ENCODE measurements around the gene FGF12. TPM values are rescaled to one million over a fixed set of nuclear protein-coding genes. Genes with fewer than 3 reads are reported as not detected.

Gene FGF12
- total RNA-seq, 1 experiment from 2014 or later = 0.07 TPM

GRCh38 chr3:192212979-192213378, 514.4 kb downstream of the FGF12 start:
- DNase-seq (ENCODE audit: low read depth, low spot score) = no peak
- RAD21 ChIA-PET (ENCODE audit: low non-redundant PET in 1 of 2, low total read pairs in 2 of 2, uncharacterized antibody in 2 of 2, unreplicated experiment in 2 of 2) = no interaction called here

More at GRCh38 chr3:192212979-192213378, 514.4 kb downstream of the FGF12 start:
- no peaks in the 10 kb centered on the region for H4K20me1 ChIP-seq (ENCODE audit: insufficient read depth)
- POLR2A ChIA-PET = no interaction called here
- no peak for ATAC-seq
- no peak overlapping the region for H3K4me2 ChIP-seq (ENCODE audit: low read length)
- CTCF ChIA-PET = no interaction called here
- no peak overlapping the region for H3K9ac ChIP-seq (ENCODE audit: low read length)
- TF ChIP-seq CEBPB (IDR thresholded peaks at IDR 0.05; ENCODE audit: low read depth) (no peak), POLR2A (IDR thresholded peaks at IDR 0.05; ENCODE audit: borderline replicate concordance, extremely low read depth, insufficient read depth, insufficient read length) (no peak), POLR2AphosphoS5 (IDR thresholded peaks at IDR 0.05; ENCODE audit: low read depth, low read length) (no peak), ELF1 (IDR thresholded peaks at IDR 0.05; ENCODE audit: borderline replicate concordance, low read depth) (no peak), SIN3A (IDR thresholded peaks at IDR 0.05; ENCODE audit: low read depth) (no peak), JUND (IDR thresholded peaks at IDR 0.05) (no peak), EGR1 (IDR thresholded peaks at IDR 0.05; ENCODE audit: low read depth) (no peak), RAD21 (IDR thresholded peaks at IDR 0.05; ENCODE audit: low read depth) (no peak), ZNF274 (IDR thresholded peaks at IDR 0.05; ENCODE audit: low read depth, low read length) (no peak), EZH2 (IDR thresholded peaks at IDR 0.05) (no peak), FOSL1 (IDR thresholded peaks at IDR 0.05; ENCODE audit: low read depth) (no peak), ZFX (IDR thresholded peaks at IDR 0.05) (no peak), MAX (IDR thresholded peaks at IDR 0.05) (no peak)
- TF ChIP-seq, protein P1, sequence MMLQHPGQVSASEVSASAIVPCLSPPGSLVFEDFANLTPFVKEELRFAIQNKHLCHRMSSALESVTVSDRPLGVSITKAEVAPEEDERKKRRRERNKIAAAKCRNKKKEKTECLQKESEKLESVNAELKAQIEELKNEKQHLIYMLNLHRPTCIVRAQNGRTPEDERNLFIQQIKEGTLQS (IDR thresholded peaks at IDR 0.05) = no peak
- TF ChIP-seq, protein P2, sequence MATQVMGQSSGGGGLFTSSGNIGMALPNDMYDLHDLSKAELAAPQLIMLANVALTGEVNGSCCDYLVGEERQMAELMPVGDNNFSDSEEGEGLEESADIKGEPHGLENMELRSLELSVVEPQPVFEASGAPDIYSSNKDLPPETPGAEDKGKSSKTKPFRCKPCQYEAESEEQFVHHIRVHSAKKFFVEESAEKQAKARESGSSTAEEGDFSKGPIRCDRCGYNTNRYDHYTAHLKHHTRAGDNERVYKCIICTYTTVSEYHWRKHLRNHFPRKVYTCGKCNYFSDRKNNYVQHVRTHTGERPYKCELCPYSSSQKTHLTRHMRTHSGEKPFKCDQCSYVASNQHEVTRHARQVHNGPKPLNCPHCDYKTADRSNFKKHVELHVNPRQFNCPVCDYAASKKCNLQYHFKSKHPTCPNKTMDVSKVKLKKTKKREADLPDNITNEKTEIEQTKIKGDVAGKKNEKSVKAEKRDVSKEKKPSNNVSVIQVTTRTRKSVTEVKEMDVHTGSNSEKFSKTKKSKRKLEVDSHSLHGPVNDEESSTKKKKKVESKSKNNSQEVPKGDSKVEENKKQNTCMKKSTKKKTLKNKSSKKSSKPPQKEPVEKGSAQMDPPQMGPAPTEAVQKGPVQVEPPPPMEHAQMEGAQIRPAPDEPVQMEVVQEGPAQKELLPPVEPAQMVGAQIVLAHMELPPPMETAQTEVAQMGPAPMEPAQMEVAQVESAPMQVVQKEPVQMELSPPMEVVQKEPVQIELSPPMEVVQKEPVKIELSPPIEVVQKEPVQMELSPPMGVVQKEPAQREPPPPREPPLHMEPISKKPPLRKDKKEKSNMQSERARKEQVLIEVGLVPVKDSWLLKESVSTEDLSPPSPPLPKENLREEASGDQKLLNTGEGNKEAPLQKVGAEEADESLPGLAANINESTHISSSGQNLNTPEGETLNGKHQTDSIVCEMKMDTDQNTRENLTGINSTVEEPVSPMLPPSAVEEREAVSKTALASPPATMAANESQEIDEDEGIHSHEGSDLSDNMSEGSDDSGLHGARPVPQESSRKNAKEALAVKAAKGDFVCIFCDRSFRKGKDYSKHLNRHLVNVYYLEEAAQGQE (IDR thresholded peaks at IDR 0.05; ENCODE audit: low read depth) = no peak
- TF ChIP-seq, protein P3, sequence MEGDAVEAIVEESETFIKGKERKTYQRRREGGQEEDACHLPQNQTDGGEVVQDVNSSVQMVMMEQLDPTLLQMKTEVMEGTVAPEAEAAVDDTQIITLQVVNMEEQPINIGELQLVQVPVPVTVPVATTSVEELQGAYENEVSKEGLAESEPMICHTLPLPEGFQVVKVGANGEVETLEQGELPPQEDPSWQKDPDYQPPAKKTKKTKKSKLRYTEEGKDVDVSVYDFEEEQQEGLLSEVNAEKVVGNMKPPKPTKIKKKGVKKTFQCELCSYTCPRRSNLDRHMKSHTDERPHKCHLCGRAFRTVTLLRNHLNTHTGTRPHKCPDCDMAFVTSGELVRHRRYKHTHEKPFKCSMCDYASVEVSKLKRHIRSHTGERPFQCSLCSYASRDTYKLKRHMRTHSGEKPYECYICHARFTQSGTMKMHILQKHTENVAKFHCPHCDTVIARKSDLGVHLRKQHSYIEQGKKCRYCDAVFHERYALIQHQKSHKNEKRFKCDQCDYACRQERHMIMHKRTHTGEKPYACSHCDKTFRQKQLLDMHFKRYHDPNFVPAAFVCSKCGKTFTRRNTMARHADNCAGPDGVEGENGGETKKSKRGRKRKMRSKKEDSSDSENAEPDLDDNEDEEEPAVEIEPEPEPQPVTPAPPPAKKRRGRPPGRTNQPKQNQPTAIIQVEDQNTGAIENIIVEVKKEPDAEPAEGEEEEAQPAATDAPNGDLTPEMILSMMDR (IDR thresholded peaks at IDR 0.05 in 2 of 3, conservative IDR thresholded peaks at IDR 0.05 in 1 of 3; ENCODE audit: borderline replicate concordance in 1 of 3, insufficient read depth in 1 of 3, low read depth in 2 of 3, low read length in 2 of 3) = no peak
- TF ChIP-seq, protein P4, sequence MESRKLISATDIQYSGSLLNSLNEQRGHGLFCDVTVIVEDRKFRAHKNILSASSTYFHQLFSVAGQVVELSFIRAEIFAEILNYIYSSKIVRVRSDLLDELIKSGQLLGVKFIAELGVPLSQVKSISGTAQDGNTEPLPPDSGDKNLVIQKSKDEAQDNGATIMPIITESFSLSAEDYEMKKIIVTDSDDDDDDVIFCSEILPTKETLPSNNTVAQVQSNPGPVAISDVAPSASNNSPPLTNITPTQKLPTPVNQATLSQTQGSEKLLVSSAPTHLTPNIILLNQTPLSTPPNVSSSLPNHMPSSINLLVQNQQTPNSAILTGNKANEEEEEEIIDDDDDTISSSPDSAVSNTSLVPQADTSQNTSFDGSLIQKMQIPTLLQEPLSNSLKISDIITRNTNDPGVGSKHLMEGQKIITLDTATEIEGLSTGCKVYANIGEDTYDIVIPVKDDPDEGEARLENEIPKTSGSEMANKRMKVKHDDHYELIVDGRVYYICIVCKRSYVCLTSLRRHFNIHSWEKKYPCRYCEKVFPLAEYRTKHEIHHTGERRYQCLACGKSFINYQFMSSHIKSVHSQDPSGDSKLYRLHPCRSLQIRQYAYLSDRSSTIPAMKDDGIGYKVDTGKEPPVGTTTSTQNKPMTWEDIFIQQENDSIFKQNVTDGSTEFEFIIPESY (IDR thresholded peaks at IDR 0.05; ENCODE audit: extremely low read depth, insufficient replicate concordance, low read length) = no peak
- H3K9me3 ChIP-seq (ENCODE audit: control insufficient read depth in 1 of 2, insufficient read depth in 1 of 2, low read depth in 1 of 2, low read length in 2 of 2) = no peaks in the 10 kb centered on the region
- H3K9me2 ChIP-seq (ENCODE audit: insufficient read depth) = no peaks in the 10 kb centered on the region
- H3K4me1 ChIP-seq (ENCODE audit: control insufficient read depth in 1 of 2, insufficient read depth in 2 of 2, low read length in 2 of 2) = no peaks in the 10 kb centered on the region
- H3K79me2 ChIP-seq (ENCODE audit: insufficient read depth, low read length) = no peaks in the 10 kb centered on the region
- no peak overlapping the region for H3K4me3 ChIP-seq (replicated peaks in 1 of 2; ENCODE audit: low read depth in 1 of 2, low read length in 2 of 2)
- H3K27me3 ChIP-seq (ENCODE audit: insufficient read depth, low read length) = peaks cover 23% of the 10 kb centered on the region
- no peak overlapping the region for H3K27ac ChIP-seq (ENCODE audit: low read depth, low read length)
- H3K36me3 ChIP-seq (ENCODE audit: control insufficient read depth in 1 of 2, insufficient read depth in 2 of 2, low read length in 2 of 2) = no peaks in the 10 kb centered on the region
- intact Hi-C loops (cut with micrococcal nuclease) = no loop called here
- BruUV-seq (replicated peaks) = no TSS peak
- no peak overlapping the region for H2AFZ ChIP-seq (ENCODE audit: low read depth, low read length, poor library complexity, severe bottlenecking)
